ENCODE data around the gene COL4A1. TPM values are rescaled to one million over a fixed set of nuclear protein-coding genes. Genes with fewer than 3 reads are reported as not detected.

Gene COL4A1
- total RNA-seq, 2 experiments from 2014 or later, result 0.08 to 0.16 TPM

DNA sequence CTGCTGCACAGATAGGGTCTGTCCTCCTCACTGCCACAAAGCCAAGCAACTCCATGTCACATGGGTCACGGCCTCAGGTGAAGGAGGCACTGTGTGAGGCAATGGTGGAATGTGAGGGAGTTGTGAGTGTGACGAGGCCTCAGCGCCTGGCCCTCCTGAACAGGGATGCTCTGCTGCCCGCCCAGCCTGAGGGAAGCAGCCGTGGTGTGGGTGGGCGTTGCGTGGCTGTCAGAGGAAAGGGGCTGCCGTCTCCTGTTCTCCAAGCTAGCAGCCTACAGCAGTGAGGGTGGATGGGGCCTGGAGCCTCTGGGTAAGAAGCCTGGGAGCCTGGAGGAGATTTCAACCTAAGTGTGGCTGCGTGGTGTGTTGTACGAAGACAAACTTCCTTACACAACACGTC is 125.0 kb downstream of the COL4A1 start:
- TF ChIP-seq, protein P1, sequence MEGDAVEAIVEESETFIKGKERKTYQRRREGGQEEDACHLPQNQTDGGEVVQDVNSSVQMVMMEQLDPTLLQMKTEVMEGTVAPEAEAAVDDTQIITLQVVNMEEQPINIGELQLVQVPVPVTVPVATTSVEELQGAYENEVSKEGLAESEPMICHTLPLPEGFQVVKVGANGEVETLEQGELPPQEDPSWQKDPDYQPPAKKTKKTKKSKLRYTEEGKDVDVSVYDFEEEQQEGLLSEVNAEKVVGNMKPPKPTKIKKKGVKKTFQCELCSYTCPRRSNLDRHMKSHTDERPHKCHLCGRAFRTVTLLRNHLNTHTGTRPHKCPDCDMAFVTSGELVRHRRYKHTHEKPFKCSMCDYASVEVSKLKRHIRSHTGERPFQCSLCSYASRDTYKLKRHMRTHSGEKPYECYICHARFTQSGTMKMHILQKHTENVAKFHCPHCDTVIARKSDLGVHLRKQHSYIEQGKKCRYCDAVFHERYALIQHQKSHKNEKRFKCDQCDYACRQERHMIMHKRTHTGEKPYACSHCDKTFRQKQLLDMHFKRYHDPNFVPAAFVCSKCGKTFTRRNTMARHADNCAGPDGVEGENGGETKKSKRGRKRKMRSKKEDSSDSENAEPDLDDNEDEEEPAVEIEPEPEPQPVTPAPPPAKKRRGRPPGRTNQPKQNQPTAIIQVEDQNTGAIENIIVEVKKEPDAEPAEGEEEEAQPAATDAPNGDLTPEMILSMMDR (IDR thresholded peaks at IDR 0.05), result no peak
- Mint-ChIP-seq H3K4me1 (ENCODE audit: low read depth) (no peaks in the 10 kb centered on the region), H3K27ac (no peak overlapping the region), H3K9me3 (no peaks in the 10 kb centered on the region), H3K36me3 (ENCODE audit: low read depth) (no peaks in the 10 kb centered on the region), H3K27me3 (peaks cover 6% of the 10 kb centered on the region), H3K4me3 (no peak overlapping the region)
- Histone ChIP-seq H3K36me3 (ENCODE audit: insufficient read depth, low read length) (no peaks in the 10 kb centered on the region), H3K27me3 (ENCODE audit: control insufficient read depth in 1 of 2, insufficient read depth in 2 of 2, low read length in 2 of 2) (no peaks in the 10 kb centered on the region), H3K4me3 (ENCODE audit: low read length) (no peak overlapping the region), H3K9me3 (ENCODE audit: control insufficient read depth in 1 of 2, insufficient read depth in 1 of 2, low read length in 2 of 2) (peaks cover 0 to 6% of the 10 kb centered on the region in 2 experiments), H3K27ac (ENCODE audit: low read depth in 1 of 2, low read length in 2 of 2) (no peak overlapping the region), H3K4me1 (ENCODE audit: insufficient read depth, low read length) (no peaks in the 10 kb centered on the region)
- ATAC-seq (ENCODE audit: poor library complexity) (no peak), DNase-seq (no peak)
- ChIA-PET CTCF (no interaction called here), POLR2A (no interaction called here)
- intact Hi-C loops (cut with DNase I, micrococcal nuclease), result no loop called here

DNA sequence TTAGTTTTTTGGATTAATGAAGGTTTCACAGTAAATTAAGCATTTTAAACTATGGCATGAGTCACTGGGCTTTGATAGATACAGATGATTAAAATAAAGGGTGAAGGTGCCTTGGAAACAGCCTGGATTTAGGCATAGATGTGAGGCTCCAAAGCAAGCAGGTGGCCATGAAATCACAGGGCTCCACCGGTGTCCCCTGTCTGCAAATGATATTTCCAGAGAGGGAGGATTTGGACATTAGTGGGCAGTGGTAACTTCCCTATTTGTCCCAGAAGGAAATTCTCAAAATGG is 127.2 kb downstream of the COL4A1 start:
- Mint-ChIP-seq H3K9me3 (no peaks in the 10 kb centered on the region), H3K27ac (no peak overlapping the region), H3K36me3 (ENCODE audit: low read depth) (no peaks in the 10 kb centered on the region), H3K4me1 (ENCODE audit: low read depth) (no peaks in the 10 kb centered on the region), H3K27me3 (peaks cover under 1% of the 10 kb centered on the region), H3K4me3 (no peak overlapping the region)
- Histone ChIP-seq H3K27me3 (ENCODE audit: control insufficient read depth in 1 of 2, insufficient read depth in 2 of 2, low read length in 2 of 2) (no peaks in the 10 kb centered on the region), H3K27ac (ENCODE audit: low read depth in 1 of 2, low read length in 2 of 2) (no peak overlapping the region), H3K4me1 (ENCODE audit: insufficient read depth, low read length) (no peaks in the 10 kb centered on the region), H3K36me3 (ENCODE audit: insufficient read depth, low read length) (no peaks in the 10 kb centered on the region), H3K4me3 (ENCODE audit: low read length) (no peak overlapping the region), H3K9me3 (ENCODE audit: control insufficient read depth in 1 of 2, insufficient read depth in 1 of 2, low read length in 2 of 2) (peaks cover 0 to 11% of the 10 kb centered on the region in 2 experiments)
- intact Hi-C loops (cut with DNase I, micrococcal nuclease), result no loop called here
- no peak for DNase-seq
- ATAC-seq (ENCODE audit: poor library complexity), result no peak
- ChIA-PET POLR2A (no interaction called here), CTCF (no interaction called here)
- TF ChIP-seq, protein P1 (IDR thresholded peaks at IDR 0.05), result no peak

DNA sequence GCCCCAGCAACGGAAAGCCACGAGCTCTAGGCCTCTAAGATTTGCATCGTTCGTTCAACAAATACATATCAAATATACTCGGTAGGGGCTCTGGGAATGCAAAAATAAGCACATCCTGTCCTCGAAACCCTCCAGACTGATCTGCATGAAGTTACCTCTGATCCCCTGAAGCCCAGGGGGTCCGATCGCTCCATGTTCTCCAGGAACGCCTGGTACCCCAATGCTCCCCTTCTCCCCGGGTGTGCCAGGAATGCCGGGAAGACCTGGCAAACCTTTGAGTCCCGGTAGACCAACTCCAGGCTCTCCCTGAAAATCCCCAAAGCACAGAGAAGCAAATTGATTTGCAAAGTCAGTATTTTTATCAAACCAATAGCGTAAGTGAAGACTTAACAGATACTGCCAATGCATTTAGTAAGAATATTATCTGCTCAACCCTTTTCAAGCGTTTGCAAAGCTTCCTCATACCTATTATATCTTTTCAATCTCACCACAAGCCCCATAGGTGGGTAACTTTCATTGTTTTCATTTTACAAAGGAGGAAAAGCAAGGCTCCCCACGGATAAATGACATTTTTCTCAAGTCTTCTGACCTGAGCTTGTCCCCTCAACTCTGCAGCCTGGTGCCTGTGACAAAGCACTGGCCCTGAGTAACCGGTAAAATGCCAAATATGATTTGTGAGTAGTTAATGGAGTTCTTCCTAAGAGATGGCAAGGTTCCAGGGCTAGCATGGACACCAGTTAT is 127.7 kb downstream of the COL4A1 start:
- Histone ChIP-seq H3K4me3 (ENCODE audit: low read length) (no peak overlapping the region), H3K36me3 (ENCODE audit: insufficient read depth, low read length) (no peaks in the 10 kb centered on the region), H3K27me3 (ENCODE audit: control insufficient read depth in 1 of 2, insufficient read depth in 2 of 2, low read length in 2 of 2) (no peaks in the 10 kb centered on the region), H3K9me3 (ENCODE audit: control insufficient read depth in 1 of 2, insufficient read depth in 1 of 2, low read length in 2 of 2) (peaks cover 0 to 15% of the 10 kb centered on the region in 2 experiments), H3K4me1 (ENCODE audit: insufficient read depth, low read length) (no peaks in the 10 kb centered on the region), H3K27ac (ENCODE audit: low read depth in 1 of 2, low read length in 2 of 2) (no peak overlapping the region)
- ATAC-seq (ENCODE audit: poor library complexity), result no peak
- TF ChIP-seq, protein P1 (IDR thresholded peaks at IDR 0.05), result no peak
- peaks cover 4% of the 10 kb centered on the region for H3K27me3 Mint-ChIP-seq
- no peaks in the 10 kb centered on the region for H3K36me3 Mint-ChIP-seq (ENCODE audit: low read depth)
- intact Hi-C loops (cut with DNase I, micrococcal nuclease), result no loop called here
- CTCF ChIA-PET, result no interaction called here
- H3K27ac Mint-ChIP-seq, result no peak overlapping the region
- H3K4me1 Mint-ChIP-seq (ENCODE audit: low read depth), result no peaks in the 10 kb centered on the region
- no peak for DNase-seq
- no peak overlapping the region for H3K4me3 Mint-ChIP-seq
- H3K9me3 Mint-ChIP-seq, result no peaks in the 10 kb centered on the region
- POLR2A ChIA-PET, result no interaction called here

Measured in CD4-positive, alpha-beta T cell (primary cell).